HT1080 (cell line): ENCODE measurements around the gene MAN1A1. TPM values are rescaled to one million over a fixed set of nuclear protein-coding genes. Genes with fewer than 3 reads are reported as not detected.

Experiments
- DNase-seq: peaks from one replicate; pipeline ENCODE4 v3.0.0-alpha.2; 2015; ENCODE audit warnings: low read depth
- total RNA-seq: library from RNA; depleted of rRNA; stranded (reverse); fragments of >200 nt; shearing (Covaris generic); gene quantifications from 2 replicates; pipeline ENCODE4 v1.2.3, GENCODE V29; 2014

The MAN1A1 gene
- total RNA-seq, 1 experiment from 2014 or later = 20.3 TPM

GRCh38 chr6:119204719-119205118 lies 144.8 kb downstream of the MAN1A1 start:
- no peak for DNase-seq

- DNase-seq = no peak
Observed at GRCh38 chr6:119201480-119201879, 148.1 kb downstream of the MAN1A1 start.

- DNase-seq = no peak
Observed at GRCh38 chr6:119200512-119201175, 148.9 kb downstream of the MAN1A1 start.

GRCh38 chr6:119197271-119197670 lies 152.3 kb downstream of the MAN1A1 start:
- peak; percentile 57 for DNase-seq

GRCh38 chr6:119196715-119197114 lies 152.8 kb downstream of the MAN1A1 start:
- DNase-seq = no peak

- DNase-seq = no peak
Observed at GRCh38 chr6:119195848-119196247, 153.7 kb downstream of the MAN1A1 start.

GRCh38 chr6:119195204-119195603 lies 154.4 kb downstream of the MAN1A1 start:
- no peak for DNase-seq

GRCh38 chr6:119193707-119194106 lies 155.9 kb downstream of the MAN1A1 start:
- no peak for DNase-seq

GRCh38 chr6:119192200-119192599 lies 157.4 kb downstream of the MAN1A1 start:
- DNase-seq = no peak

- no peak for DNase-seq
Observed at GRCh38 chr6:119190176-119190575, 159.4 kb downstream of the MAN1A1 start.

GRCh38 chr6:119189498-119189897 lies 160.1 kb downstream of the MAN1A1 start:
- no peak for DNase-seq

GRCh38 chr6:119187596-119187995 lies 162.0 kb downstream of the MAN1A1 start:
- no peak for DNase-seq

- DNase-seq = no peak
Observed at GRCh38 chr6:119186490-119186889, 163.1 kb downstream of the MAN1A1 start.

- DNase-seq = no peak
Observed at GRCh38 chr6:119184008-119184648, 165.4 kb downstream of the MAN1A1 start.

GRCh38 chr6:119183457-119183856 lies 166.1 kb downstream of the MAN1A1 start:
- DNase-seq = no peak

GRCh38 chr6:119182875-119183274 lies 166.7 kb downstream of the MAN1A1 start:
- DNase-seq = no peak

- DNase-seq = no peak
Observed at GRCh38 chr6:119182216-119182803, 167.3 kb downstream of the MAN1A1 start.

- no peak for DNase-seq
Observed at GRCh38 chr6:119181046-119181445, 168.5 kb downstream of the MAN1A1 start.

GRCh38 chr6:119179842-119180241 lies 169.7 kb downstream of the MAN1A1 start:
- DNase-seq = no peak

- no peak for DNase-seq
Observed at GRCh38 chr6:119179062-119179461, 170.5 kb downstream of the MAN1A1 start.

GRCh38 chr6:119176445-119176844 lies 173.1 kb downstream of the MAN1A1 start:
- DNase-seq = no peak

GRCh38 chr6:119174879-119175817 lies 174.4 kb downstream of the MAN1A1 start:
- no peak for DNase-seq
